Sigmoid colon (tissue), 4 donors: ENCODE results near the gene NLN.

Experiments
- POLR2AphosphoS5 ChIP-seq, 4 donors: sonication (generic); formaldehyde crosslinking; IDR thresholded peaks; one replicate each; pipeline ENCODE4 v1.6.1; 2017; ENCODE audit warnings: antibody characterized with exemption in 4 of 4
- TF ChIP-seq, protein P1 (sequence below), 4 experiments: fragments of 450-650 bp in 3 of 4; fragments of 200-600 bp in 1 of 4; IDR thresholded peaks; one replicate each; pipeline ENCODE4 v1.5.1; 2016 to 2019; ENCODE audit warnings: antibody characterized with exemption in 4 of 4, mild to moderate bottlenecking in 3 of 4, moderate library complexity in 2 of 4

DNA sequence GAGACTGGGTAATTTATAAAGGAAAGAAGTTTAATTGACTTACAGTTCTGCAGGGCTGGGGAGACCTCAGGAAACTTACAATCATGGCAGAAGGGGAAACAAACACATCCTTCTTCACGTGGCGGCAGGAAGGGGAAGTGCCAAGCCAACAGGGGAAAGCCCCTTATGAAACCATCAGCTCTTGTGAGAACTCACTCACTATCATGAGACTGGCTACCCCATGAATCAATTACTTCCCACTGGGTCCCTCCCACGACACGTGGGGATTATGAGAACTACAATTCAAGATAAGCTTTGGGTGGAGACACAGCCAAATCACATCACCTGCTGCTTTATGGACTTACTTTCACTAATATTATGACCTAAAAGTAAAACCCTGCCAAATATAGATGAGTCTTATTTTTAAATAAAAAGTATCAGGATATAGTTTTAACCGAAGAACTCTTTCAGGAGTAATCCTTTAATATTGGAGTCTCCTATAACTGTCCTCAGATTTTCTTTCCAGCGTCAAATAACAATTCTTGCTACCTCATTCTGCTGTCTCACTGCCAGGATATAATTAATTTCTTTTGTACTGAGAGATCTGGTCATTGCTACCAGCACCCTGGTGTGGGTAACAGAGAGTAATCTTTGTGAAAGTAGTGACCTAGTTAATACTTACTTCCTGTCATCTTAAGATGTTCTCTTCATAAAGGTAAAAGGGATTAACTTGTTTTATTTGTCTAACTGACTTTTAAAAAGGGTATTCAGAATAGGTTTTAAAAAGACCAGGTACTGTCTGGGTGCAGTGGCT, 68.6 kb downstream of the NLN start:
- TF ChIP-seq, protein P1, sequence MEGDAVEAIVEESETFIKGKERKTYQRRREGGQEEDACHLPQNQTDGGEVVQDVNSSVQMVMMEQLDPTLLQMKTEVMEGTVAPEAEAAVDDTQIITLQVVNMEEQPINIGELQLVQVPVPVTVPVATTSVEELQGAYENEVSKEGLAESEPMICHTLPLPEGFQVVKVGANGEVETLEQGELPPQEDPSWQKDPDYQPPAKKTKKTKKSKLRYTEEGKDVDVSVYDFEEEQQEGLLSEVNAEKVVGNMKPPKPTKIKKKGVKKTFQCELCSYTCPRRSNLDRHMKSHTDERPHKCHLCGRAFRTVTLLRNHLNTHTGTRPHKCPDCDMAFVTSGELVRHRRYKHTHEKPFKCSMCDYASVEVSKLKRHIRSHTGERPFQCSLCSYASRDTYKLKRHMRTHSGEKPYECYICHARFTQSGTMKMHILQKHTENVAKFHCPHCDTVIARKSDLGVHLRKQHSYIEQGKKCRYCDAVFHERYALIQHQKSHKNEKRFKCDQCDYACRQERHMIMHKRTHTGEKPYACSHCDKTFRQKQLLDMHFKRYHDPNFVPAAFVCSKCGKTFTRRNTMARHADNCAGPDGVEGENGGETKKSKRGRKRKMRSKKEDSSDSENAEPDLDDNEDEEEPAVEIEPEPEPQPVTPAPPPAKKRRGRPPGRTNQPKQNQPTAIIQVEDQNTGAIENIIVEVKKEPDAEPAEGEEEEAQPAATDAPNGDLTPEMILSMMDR (IDR thresholded peaks at IDR 0.05), result no peak
- TF ChIP-seq POLR2AphosphoS5 (IDR thresholded peaks at IDR 0.05), result no peak
